Keratinocyte (primary cell): ENCODE results near the gene KAT6B. TPM values are rescaled to one million over a fixed set of nuclear protein-coding genes. Genes with fewer than 3 reads are reported as not detected.

Experiments used
- DNase-seq: peaks from one replicate; pipeline ENCODE4 v3.0.0-alpha.2; 2011; ENCODE audit warnings: low read depth, missing footprints, low spot score
- FAIRE-seq: peaks from 2 replicates; lab custom pipeline; 2011; peaks lifted over from hg19 to GRCh38; lab: Jason Lieb, UNC
- H2AFZ ChIP-seq: 2 replicates; pipeline ENCODE4 v1.6.0; 2012; ENCODE audit warnings: low read length, control low read depth, inconsistent platforms; ENCODE audit not compliant: control insufficient read depth
- H3K27ac ChIP-seq: 2 replicates; pipeline ENCODE4 v1.5.1; 2011; ENCODE audit warnings: low read length; ENCODE audit not compliant: control insufficient read depth, insufficient read depth
- H3K27me3 ChIP-seq: 3 replicates; pipeline ENCODE4 v1.6.0; 2011; ENCODE audit warnings: low read length; ENCODE audit not compliant: control insufficient read depth, insufficient read depth; ENCODE audit errors: extremely low read depth
- H3K36me3 ChIP-seq, 2 experiments: 2 replicates in 1 of 2; 3 replicates in 1 of 2; pipeline ENCODE4 v1.5.1; 2011; ENCODE audit warnings: low read length in 2 of 2, mild to moderate bottlenecking in 1 of 2; ENCODE audit not compliant: control insufficient read depth in 2 of 2, insufficient read depth in 2 of 2; ENCODE audit errors: extremely low read depth in 1 of 2
- H3K4me1 ChIP-seq: 3 replicates; pipeline ENCODE4 v1.5.1; 2011; ENCODE audit warnings: low read length; ENCODE audit not compliant: control insufficient read depth, insufficient read depth; ENCODE audit errors: extremely low read depth
- H3K4me2 ChIP-seq: 3 replicates; pipeline ENCODE4 v1.6.0; 2011; ENCODE audit warnings: low read depth, low read length; ENCODE audit not compliant: control insufficient read depth, insufficient read depth; ENCODE audit errors: extremely low read depth
- H3K4me3 ChIP-seq, 3 experiments: fragments of 200-600 bp in 1 of 3; sonication (generic) in 1 of 3; 2 replicates in 2 of 3; 3 replicates in 1 of 3; pipeline ENCODE4 v1.5.1; 2011 to 2016; ENCODE audit warnings: low read length in 3 of 3, mild to moderate bottlenecking in 3 of 3, control low read depth in 2 of 3, inconsistent platforms in 1 of 3, low read depth in 1 of 3, mixed read lengths in 1 of 3, mixed run types in 1 of 3, moderate library complexity in 1 of 3; ENCODE audit not compliant: control insufficient read depth in 2 of 3, insufficient read depth in 2 of 3; ENCODE audit errors: extremely low read depth in 1 of 3
- H3K79me2 ChIP-seq: 2 replicates; pipeline ENCODE4 v1.6.0; 2012; ENCODE audit warnings: low read length; ENCODE audit not compliant: control insufficient read depth, insufficient read depth
- H3K9ac ChIP-seq: 3 replicates; pipeline ENCODE4 v1.6.0; 2011; ENCODE audit warnings: low read length; ENCODE audit not compliant: control insufficient read depth, insufficient read depth; ENCODE audit errors: extremely low read depth
- H3K9me1 ChIP-seq: 3 replicates; pipeline ENCODE4 v1.6.0; 2011; ENCODE audit warnings: low read length; ENCODE audit not compliant: control insufficient read depth, insufficient read depth; ENCODE audit errors: extremely low read depth
- H3K9me3 ChIP-seq: 2 replicates; pipeline ENCODE4 v1.5.1; 2012; ENCODE audit warnings: low read depth, low read length; ENCODE audit not compliant: control insufficient read depth
- H4K20me1 ChIP-seq: 3 replicates; pipeline ENCODE4 v1.6.0; 2011; ENCODE audit warnings: low read length; ENCODE audit not compliant: control insufficient read depth, insufficient read depth; ENCODE audit errors: extremely low read depth
- CTCF ChIP-seq, 3 experiments: IDR thresholded peaks in 1 of 3; conservative IDR thresholded peaks in 1 of 3; optimal IDR thresholded peaks in 1 of 3; 2 replicates in 2 of 3; 3 replicates in 1 of 3; pipeline versions ENCODE3 to v1.5.1; 2011; ENCODE audit warnings: low read length in 3 of 3, mild to moderate bottlenecking in 3 of 3, moderate library complexity in 2 of 3, control low read depth in 1 of 3, inconsistent platforms in 1 of 3; ENCODE audit not compliant: insufficient read depth in 2 of 3; ENCODE audit errors: extremely low read depth in 1 of 3
- EZH2 ChIP-seq: IDR thresholded peaks from one replicate; pipeline ENCODE4 v1.6.1; 2012; ENCODE audit warnings: inconsistent platforms, mild to moderate bottlenecking, low read length, moderate library complexity
- dilution Hi-C: fragments of 300-500 bp; cut with MboI; formaldehyde crosslinking; loops from one replicate; pipeline ENCODE4 v1.7.0; 2020; ENCODE audit warnings: low sequenced_read_pairs; ENCODE audit not compliant: extremely low pct_ligation_motif_present
- polyA plus RNA-seq, 5 experiments: library from polyadenylated mRNA; depleted of rRNA in 3 of 5; stranded (reverse) in 3 of 5; stranded (forward) in 1 of 5; unstranded in 1 of 5; fragments of >200 nt; gene quantifications; 1 replicate in 1 of 5; 2 replicates in 3 of 5; 3 replicates in 1 of 5; pipeline versions ENCODE4 v1.2.1 to v1.2.3, GENCODE V29; 2011 to 2012; ENCODE audit warnings: missing spikeins in 2 of 5, low read depth in 1 of 5, low replicate concordance in 1 of 5

KAT6B gene
- polyA plus RNA-seq, 1 donor (not counting 4 experiments of a cell fraction or from before 2014, with no cell fraction given), result 2.9 TPM

GRCh38 chr10:74856940-74857339 lies 30.5 kb downstream of the KAT6B start:
- Histone ChIP-seq H3K9ac (no peak overlapping the region), H3K27ac (no peak overlapping the region), H3K4me3 (no peak overlapping the region), H3K9me1 (no peaks in the 10 kb centered on the region), H3K27me3 (no peaks in the 10 kb centered on the region), H4K20me1 (no peaks in the 10 kb centered on the region), H3K36me3 (no peaks in the 10 kb centered on the region), H3K4me1 (peaks cover 11% of the 10 kb centered on the region), H3K79me2 (peaks cover 12% of the 10 kb centered on the region), H3K4me2 (no peak overlapping the region), H2AFZ (no peak overlapping the region), H3K9me3 (no peaks in the 10 kb centered on the region)
- dilution Hi-C loops, result no loop called here
- TF ChIP-seq CTCF (optimal IDR thresholded peaks at IDR 0.05 in 1 of 3, IDR thresholded peaks at IDR 0.05 in 1 of 3, conservative IDR thresholded peaks at IDR 0.05 in 1 of 3; ENCODE audit: extremely low read depth in 1 of 3, insufficient read depth in 2 of 3, low read length in 3 of 3), result no peak
- no peak for TF ChIP-seq EZH2
- no peak for DNase-seq
- no peak for FAIRE-seq

GRCh38 chr10:74857586-74857985 lies 31.2 kb downstream of the KAT6B start:
- Histone ChIP-seq H3K9me1 (no peaks in the 10 kb centered on the region), H4K20me1 (no peaks in the 10 kb centered on the region), H3K9ac (no peak overlapping the region), H3K27ac (no peak overlapping the region), H2AFZ (no peak overlapping the region), H3K9me3 (no peaks in the 10 kb centered on the region), H3K27me3 (no peaks in the 10 kb centered on the region), H3K4me1 (peaks cover 5% of the 10 kb centered on the region), H3K79me2 (peaks cover 12% of the 10 kb centered on the region), H3K4me2 (no peak overlapping the region), H3K4me3 (no peak overlapping the region), H3K36me3 (no peaks in the 10 kb centered on the region)
- DNase-seq, result no peak
- FAIRE-seq, result no peak
- dilution Hi-C loops, result no loop called here
- TF ChIP-seq EZH2 (no peak), CTCF (optimal IDR thresholded peaks at IDR 0.05 in 1 of 3, IDR thresholded peaks at IDR 0.05 in 1 of 3, conservative IDR thresholded peaks at IDR 0.05 in 1 of 3; ENCODE audit: extremely low read depth in 1 of 3, insufficient read depth in 2 of 3, low read length in 3 of 3) (no peak)
